HFFc6 (cell line): Measurements from ENCODE around the gene OLFM2. TPM values are rescaled to one million over a fixed set of nuclear protein-coding genes. Genes with fewer than 3 reads are reported as not detected.

Experiments used
- DNase-seq: peaks from one replicate; pipeline ENCODE4 v3.0.0-alpha.2; 2018
- H3K27ac Mint-ChIP-seq: 2 replicates; pipeline ENCODE4 v1.8.0; 2020; ENCODE audit warnings: mild to moderate bottlenecking, mixed read lengths
- H3K27me3 Mint-ChIP-seq: 2 replicates; pipeline ENCODE4 v1.8.0; 2021; ENCODE audit warnings: mild to moderate bottlenecking, moderate library complexity, mixed read lengths; ENCODE audit not compliant: insufficient read depth
- H3K36me3 Mint-ChIP-seq: 2 replicates; pipeline ENCODE4 v1.8.0; 2021; ENCODE audit warnings: low read depth, mixed read lengths
- H3K4me1 Mint-ChIP-seq: 2 replicates; pipeline ENCODE4 v1.8.0; 2020; ENCODE audit warnings: low read depth, mixed read lengths
- H3K4me3 Mint-ChIP-seq: 2 replicates; pipeline ENCODE4 v1.8.0; 2020; ENCODE audit warnings: mild to moderate bottlenecking, moderate library complexity, mixed read lengths
- H3K9me3 Mint-ChIP-seq: 2 replicates; pipeline ENCODE4 v1.8.0; 2020; ENCODE audit warnings: mild to moderate bottlenecking, mixed read lengths
- total RNA-seq, 6 experiments: library from RNA; stranded (reverse); fragmentation: NEBNext Ultra II Directional; extraction: Animal tissue kit (Norgen Biotek cat#: 25700); gene quantifications; 2 replicates in 1 of 6; 3 replicates in 5 of 6; pipeline ENCODE4 v1.2.3, GENCODE V29; 2021
- TF ChIP-seq, protein P1 (sequence below): fragments of 200-600 bp; sonication (generic); IDR thresholded peaks from 2 replicates; pipeline ENCODE4 v1.5.0; 2021; ENCODE audit warnings: antibody characterized with exemption, mild to moderate bottlenecking

The OLFM2 gene
- total RNA-seq, 6 experiments from 2014 or later: 1.9 to 7.0 (median 6.3) TPM

DNA sequence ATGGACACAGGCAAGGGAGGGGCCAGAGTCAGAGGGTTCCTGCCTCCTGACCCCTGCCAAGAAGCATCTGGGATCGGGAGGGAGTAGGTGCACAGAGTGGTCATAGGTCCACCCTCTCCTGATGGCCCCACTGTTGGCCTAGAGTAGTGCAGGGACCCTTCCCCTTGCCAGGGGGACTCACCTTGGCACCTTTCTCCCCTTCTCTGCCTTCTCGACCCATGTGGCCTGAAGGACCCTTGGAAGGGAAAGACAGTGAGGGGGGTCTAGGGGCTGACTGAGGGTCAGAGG, 33.3 kb upstream of the OLFM2 start:
- no peak for DNase-seq
- TF ChIP-seq, protein P1, sequence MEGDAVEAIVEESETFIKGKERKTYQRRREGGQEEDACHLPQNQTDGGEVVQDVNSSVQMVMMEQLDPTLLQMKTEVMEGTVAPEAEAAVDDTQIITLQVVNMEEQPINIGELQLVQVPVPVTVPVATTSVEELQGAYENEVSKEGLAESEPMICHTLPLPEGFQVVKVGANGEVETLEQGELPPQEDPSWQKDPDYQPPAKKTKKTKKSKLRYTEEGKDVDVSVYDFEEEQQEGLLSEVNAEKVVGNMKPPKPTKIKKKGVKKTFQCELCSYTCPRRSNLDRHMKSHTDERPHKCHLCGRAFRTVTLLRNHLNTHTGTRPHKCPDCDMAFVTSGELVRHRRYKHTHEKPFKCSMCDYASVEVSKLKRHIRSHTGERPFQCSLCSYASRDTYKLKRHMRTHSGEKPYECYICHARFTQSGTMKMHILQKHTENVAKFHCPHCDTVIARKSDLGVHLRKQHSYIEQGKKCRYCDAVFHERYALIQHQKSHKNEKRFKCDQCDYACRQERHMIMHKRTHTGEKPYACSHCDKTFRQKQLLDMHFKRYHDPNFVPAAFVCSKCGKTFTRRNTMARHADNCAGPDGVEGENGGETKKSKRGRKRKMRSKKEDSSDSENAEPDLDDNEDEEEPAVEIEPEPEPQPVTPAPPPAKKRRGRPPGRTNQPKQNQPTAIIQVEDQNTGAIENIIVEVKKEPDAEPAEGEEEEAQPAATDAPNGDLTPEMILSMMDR: no peak
- Mint-ChIP-seq H3K36me3 (peaks cover 7% of the 10 kb centered on the region; the same call in 1 of the 2 replicates), H3K4me3 (no peak overlapping the region), H3K27me3 (no peaks in the 10 kb centered on the region; the same call in 1 of the 2 replicates), H3K27ac (no peak overlapping the region), H3K9me3 (no peaks in the 10 kb centered on the region), H3K4me1 (no peaks in the 10 kb centered on the region)

DNA sequence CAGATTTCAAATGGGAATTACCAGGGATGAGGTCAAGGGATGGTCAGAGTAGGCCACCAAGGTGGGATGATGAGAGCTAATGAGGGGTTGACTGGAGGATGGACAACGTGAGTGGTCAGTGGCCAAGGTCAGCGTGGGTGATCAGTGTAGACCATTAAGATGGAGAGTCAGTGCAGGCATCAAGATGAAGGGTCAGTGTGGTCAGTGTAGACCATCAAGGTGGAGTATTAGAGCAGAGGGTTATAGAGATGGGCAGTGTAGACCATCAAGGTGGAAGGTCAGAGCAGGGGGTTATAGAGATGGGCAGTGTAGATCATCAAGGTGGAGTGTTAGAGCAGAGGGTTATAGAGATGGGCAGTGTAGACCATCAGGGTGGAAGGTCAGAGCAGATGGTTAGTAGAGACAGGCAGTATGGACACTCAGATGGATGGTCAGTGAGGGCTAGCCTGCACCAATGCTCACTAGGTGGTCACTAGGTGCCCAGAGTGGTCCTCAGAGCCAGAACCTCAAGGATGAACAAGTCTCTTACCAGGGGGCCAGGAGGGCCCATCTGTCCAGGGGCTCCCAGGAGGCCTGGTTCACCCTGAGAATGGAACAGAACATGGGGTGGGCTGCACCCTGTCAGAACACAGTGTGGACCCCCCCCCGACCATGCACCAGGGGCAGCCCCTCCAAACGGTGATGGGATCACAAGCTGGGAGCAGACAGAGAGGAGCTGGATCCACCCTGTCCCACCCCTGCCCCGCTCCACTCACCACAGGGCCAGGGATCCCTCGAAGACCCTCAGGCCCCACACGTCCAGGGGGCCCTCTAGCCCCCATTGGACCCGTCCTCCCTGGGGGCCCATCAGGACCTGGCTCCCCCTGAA, 32.7 kb upstream of the OLFM2 start:
- TF ChIP-seq, protein P1: no peak
- H3K36me3 Mint-ChIP-seq: peaks cover 7% of the 10 kb centered on the region; the same call in 1 of the 2 replicates
- H3K9me3 Mint-ChIP-seq: no peaks in the 10 kb centered on the region
- H3K27me3 Mint-ChIP-seq: no peaks in the 10 kb centered on the region; the same call in 1 of the 2 replicates
- H3K4me3 Mint-ChIP-seq: no peak overlapping the region
- no peak for DNase-seq
- no peak overlapping the region for H3K27ac Mint-ChIP-seq
- no peaks in the 10 kb centered on the region for H3K4me1 Mint-ChIP-seq

DNA sequence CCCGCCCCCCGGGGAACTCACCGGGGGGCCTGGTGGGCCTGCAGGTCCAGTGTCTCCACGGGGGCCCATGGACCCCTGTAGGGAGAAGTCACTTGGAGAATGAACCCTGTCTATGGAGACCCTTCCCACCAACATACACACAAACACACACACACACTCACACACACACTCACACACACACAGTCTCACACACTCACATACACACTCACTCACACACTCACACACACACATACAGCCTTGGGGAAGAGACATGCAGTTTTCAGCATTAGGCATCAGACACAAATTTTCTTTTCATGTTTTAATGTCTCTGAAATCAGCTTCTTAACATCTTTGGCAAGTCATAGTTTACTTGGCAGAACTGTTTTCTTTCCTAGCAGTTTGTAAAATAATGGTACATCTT, 31.0 kb upstream of the OLFM2 start:
- Mint-ChIP-seq H3K9me3 (no peaks in the 10 kb centered on the region), H3K27ac (no peak overlapping the region), H3K4me1 (no peaks in the 10 kb centered on the region), H3K36me3 (peaks cover 6% of the 10 kb centered on the region; the same call in 1 of the 2 replicates), H3K27me3 (no peaks in the 10 kb centered on the region; the same call in 1 of the 2 replicates), H3K4me3 (no peak overlapping the region)
- TF ChIP-seq, protein P1: no peak
- DNase-seq: no peak

DNA sequence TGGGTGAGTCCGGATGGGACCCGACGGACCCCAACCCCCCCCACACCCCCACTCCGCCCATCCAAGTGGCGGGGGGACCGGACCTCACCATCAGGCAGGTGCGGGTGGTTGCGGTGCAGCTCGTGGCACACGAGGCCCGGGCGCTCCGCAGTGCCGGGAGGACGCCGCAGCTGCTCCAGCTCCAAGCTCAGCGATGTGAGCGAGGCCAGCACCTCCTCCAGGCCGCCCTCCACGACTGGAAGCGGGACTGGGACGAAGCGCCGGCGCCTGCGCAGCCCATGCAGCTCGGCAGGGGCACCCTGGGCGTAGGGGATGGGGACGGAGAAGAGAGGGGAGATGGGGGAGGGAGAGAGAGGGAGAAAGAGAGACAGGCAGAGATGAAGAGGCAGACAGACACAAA, 30.1 kb upstream of the OLFM2 start:
- Mint-ChIP-seq H3K27ac (no peak overlapping the region), H3K36me3 (no peaks in the 10 kb centered on the region), H3K4me3 (no peak overlapping the region), H3K9me3 (no peaks in the 10 kb centered on the region), H3K27me3 (no peaks in the 10 kb centered on the region; the same call in 1 of the 2 replicates), H3K4me1 (no peaks in the 10 kb centered on the region)
- TF ChIP-seq, protein P1: no peak
- no peak for DNase-seq

DNA sequence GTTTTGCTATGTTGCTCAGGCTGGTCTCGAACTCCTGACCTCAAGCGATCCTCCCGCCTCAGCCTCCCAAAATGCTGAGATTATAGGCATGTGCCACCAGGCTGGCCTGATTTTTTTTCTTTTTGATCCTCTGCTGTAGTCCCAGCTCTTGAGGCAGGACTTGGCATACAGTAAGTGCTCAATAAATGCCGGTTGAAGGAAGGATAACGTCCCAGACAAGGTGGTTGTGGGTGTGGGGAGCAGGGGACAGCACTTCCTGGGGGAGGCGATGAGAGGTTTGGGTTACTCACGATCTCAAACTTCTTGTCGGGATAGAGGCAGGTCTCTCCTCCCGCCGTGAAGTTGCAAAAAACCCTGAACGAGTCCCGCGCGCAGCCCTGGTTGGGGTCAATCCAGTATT, 29.7 kb upstream of the OLFM2 start:
- TF ChIP-seq, protein P1: no peak
- Mint-ChIP-seq H3K9me3 (no peaks in the 10 kb centered on the region), H3K27me3 (no peaks in the 10 kb centered on the region; the same call in 1 of the 2 replicates), H3K4me3 (no peak overlapping the region), H3K4me1 (no peaks in the 10 kb centered on the region), H3K36me3 (no peaks in the 10 kb centered on the region), H3K27ac (no peak overlapping the region)
- DNase-seq: no peak
